Measurements from ENCODE around the gene DOHH. TPM values are rescaled to one million over a fixed set of nuclear protein-coding genes. Genes with fewer than 3 reads are reported as not detected.

Gene DOHH
- total and polyA plus RNA-seq, 9 of the 15 experiments (the other 6 are each of a cell fraction or from before 2014, with no cell fraction given): 0.14 to 47.2 (median 5.1) TPM

GRCh38 chr19:3547767-3548282 is 47.4 kb upstream of the DOHH start:
- WGBS (ENCODE audit: insufficient coverage, low coverage, missing lambda C conversion rate): 94% methylated on average over 25 of the region's 36 CpGs
- Histone ChIP-seq H3K4me3 (no peak overlapping the region), H3K79me2 (ENCODE audit: control insufficient read depth, insufficient read depth, low read length) (peaks cover 4% of the 10 kb centered on the region), H3K4me1 (replicated peaks in 1 of 2; ENCODE audit: control insufficient read depth in 2 of 2, insufficient read depth in 2 of 2, low read length in 2 of 2) (peaks cover 0 to 68% of the 10 kb centered on the region in 2 experiments; a peak in 3 of 5 replicates), H3K27ac (ENCODE audit: extremely low read depth, low read depth, low read length) (no peak overlapping the region), H3K9me1 (ENCODE audit: control insufficient read depth, insufficient read depth, low read length) (no peaks in the 10 kb centered on the region), H3K27me3 (ENCODE audit: control insufficient read depth in 2 of 2, insufficient read depth in 2 of 2, low read length in 2 of 2) (no peaks in the 10 kb centered on the region), H3K36me3 (ENCODE audit: control insufficient read depth, insufficient read depth, low read length) (peaks cover 74% of the 10 kb centered on the region; the same call in 2 of the 3 replicates), H2AFZ (ENCODE audit: low read depth, low read length) (no peak overlapping the region), H4K20me1 (replicated peaks; ENCODE audit: control insufficient read depth, insufficient read depth, low read length) (peaks cover 5% of the 10 kb centered on the region; the same call in 1 of the 2 replicates), H3K9ac (ENCODE audit: insufficient read depth in 1 of 2, low read depth in 2 of 2, low read length in 2 of 2) (no peak overlapping the region; a peak in 1 of 4 replicates), H3K9me3 (replicated peaks; ENCODE audit: control insufficient read depth, insufficient read depth, low read depth, low read length) (no peaks in the 10 kb centered on the region), H3K4me2 (ENCODE audit: insufficient read depth, low read length) (no peak overlapping the region)
- in situ Hi-C loops (cut with MboI): no loop called here
- CTCF ChIA-PET (ENCODE audit: low intra/inter-chr PET ratio): no interaction called here
- intact Hi-C loops (cut with micrococcal nuclease): loop anchor here (10.0 kb wide), 1 partner anchor 57 kb away; the partner anchor contains the start of gene TBXA2R
- POLR2A ChIA-PET: interaction anchor here (2.4 kb wide), 1 partner anchor 9 kb away, joined by 9 read pairs; the partner anchor contains the start of gene MFSD12
- no peak for FAIRE-seq
- no peak for DNase-seq (ENCODE audit: extremely low read depth in 1 of 4, low spot score in 3 of 4)
- BruUV-seq (replicated peaks): no TSS peak
- ATAC-seq: no peak
- TF ChIP-seq SNRNP70 (optimal IDR thresholded peaks at IDR 0.05; ENCODE audit: low read depth, low read length) (no peak), ZNF707 (CRISPR knock-in tag; conservative IDR thresholded peaks at IDR 0.05) (no peak), SMARCC2 (IDR thresholded peaks at IDR 0.05; ENCODE audit: low read depth) (no peak), MYC (IDR thresholded peaks at IDR 0.05; ENCODE audit: low read depth, low read length) (no peak), MYC (CRISPR knock-in tag; IDR thresholded peaks at IDR 0.05; ENCODE audit: borderline replicate concordance, low read depth) (no peak), BRD9 (IDR thresholded peaks at IDR 0.05; ENCODE audit: low read depth, partially characterized antibody) (no peak), CHCHD3 (CRISPR knock-in tag; IDR thresholded peaks at IDR 0.05) (no peak), POLR2G (IDR thresholded peaks at IDR 0.05; ENCODE audit: low read depth, low read length) (peak; percentile 20; the same call in 1 of the 2 replicates), FOXP1 (CRISPR knock-in tag; IDR thresholded peaks at IDR 0.05) (no peak), CEBPZ (IDR thresholded peaks at IDR 0.05; ENCODE audit: borderline replicate concordance, low read depth, low read length) (no peak), FOXJ2 (tag; IDR thresholded peaks at IDR 0.05) (no peak), RBFOX2 (IDR thresholded peaks at IDR 0.05; ENCODE audit: low read depth, low read length) (0 out of 2 replicates have a peak, but pooled peaks have one; percentile 25), TBL1XR1 (IDR thresholded peaks at IDR 0.05; ENCODE audit: low read length in 2 of 2) (no peak), ZNF23 (CRISPR knock-in tag; IDR thresholded peaks at IDR 0.05) (no peak), SLC30A9 (CRISPR knock-in tag; IDR thresholded peaks at IDR 0.05) (no peak), ARID3A (IDR thresholded peaks at IDR 0.05; ENCODE audit: borderline replicate concordance, low read depth, low read length) (no peak), HMG20B (CRISPR knock-in tag; IDR thresholded peaks at IDR 0.05) (no peak), GABPB2 (CRISPR knock-in tag; conservative IDR thresholded peaks at IDR 0.05) (no peak), HNRNPL (IDR thresholded peaks at IDR 0.05; ENCODE audit: low read depth, low read length) (0 out of 2 replicates have a peak, but pooled peaks have one; percentile 12)
